Caco-2 (cell line): ENCODE data around the gene COA7. TPM values are rescaled to one million over a fixed set of nuclear protein-coding genes. Genes with fewer than 3 reads are reported as not detected.

Experiments
- BruUV-seq: library from RNA; stranded (reverse); fragments of 400-500 nt; replicated peaks from 2 replicates; lab custom pipeline; 2021; lab: Mats Ljungman, UMichigan
- CTCF ChIA-PET: fragments of 300-600 bp; sonication (Branson Sonifier 250); formaldehyde crosslinking; loops from one replicate; lab custom pipeline; 2022; ENCODE audit warnings: antibody characterized with exemption; lab: Charles Lee
- POLR2A ChIA-PET: fragments of 300-600 bp; sonication (Branson Sonifier 250); formaldehyde crosslinking; loops from one replicate; lab custom pipeline; 2022; ENCODE audit warnings: antibody characterized with exemption; lab: Charles Lee
- DNase-seq, 2 experiments: peaks; one replicate each; pipeline versions ENCODE4 v3.0.0 to v3.0.0-alpha.2; 2020 to 2022
- H3K27me3 ChIP-seq: replicated peaks from 2 replicates; pipeline ENCODE4 v1.6.0; 2011; ENCODE audit warnings: low read length; ENCODE audit not compliant: control insufficient read depth, insufficient read depth
- H3K36me3 ChIP-seq: 2 replicates; pipeline ENCODE4 v1.5.1; 2011; ENCODE audit warnings: low read length; ENCODE audit not compliant: control insufficient read depth, insufficient read depth
- H3K4me1 ChIP-seq: fragments of 250-450 bp; sonication (Bioruptor Pico); 2 replicates; pipeline ENCODE4 v1.5.1; 2020; ENCODE audit warnings: mild to moderate bottlenecking
- H3K4me3 ChIP-seq: 2 replicates; pipeline ENCODE4 v1.5.1; 2011; ENCODE audit warnings: low read depth, mild to moderate bottlenecking, control low read depth, low read length
- H3K9me3 ChIP-seq: fragments of 250-450 bp; sonication (Bioruptor Pico); 2 replicates; pipeline ENCODE4 v1.5.1; 2020; ENCODE audit warnings: mild to moderate bottlenecking, moderate library complexity
- H3K27ac Mint-ChIP-seq: one replicate; pipeline ENCODE4 v1.8.0; 2022; ENCODE audit warnings: mixed read lengths; ENCODE audit not compliant: unreplicated experiment
- H3K27me3 Mint-ChIP-seq: one replicate; pipeline ENCODE4 v1.8.0; 2022; ENCODE audit warnings: mixed read lengths; ENCODE audit not compliant: insufficient read depth, unreplicated experiment
- H3K36me3 Mint-ChIP-seq: one replicate; pipeline ENCODE4 v1.8.0; 2022; ENCODE audit warnings: mild to moderate bottlenecking, mixed read lengths; ENCODE audit not compliant: insufficient read depth, unreplicated experiment
- H3K4me1 Mint-ChIP-seq: one replicate; pipeline ENCODE4 v1.8.0; 2022; ENCODE audit warnings: low read depth, mixed read lengths; ENCODE audit not compliant: unreplicated experiment
- H3K4me3 Mint-ChIP-seq: one replicate; pipeline ENCODE4 v1.8.0; 2022; ENCODE audit warnings: mild to moderate bottlenecking, moderate library complexity, mixed read lengths; ENCODE audit not compliant: unreplicated experiment
- H3K9me3 Mint-ChIP-seq: one replicate; pipeline ENCODE4 v1.8.0; 2022; ENCODE audit warnings: mixed read lengths; ENCODE audit not compliant: unreplicated experiment
- intact Hi-C: fragments of 100-400 bp; cut with micrococcal nuclease; formaldehyde crosslinking; loops from one replicate; pipeline ENCODE4 v1.10.0; 2022; ENCODE audit not compliant: unreplicated experiment
- total RNA-seq: library from RNA; stranded (reverse); gene quantifications from 2 replicates; pipeline ENCODE4 v1.2.3, GENCODE V29; 2022
- TF ChIP-seq, protein P1 (sequence below), 2 experiments: fragments of 200-600 bp in 1 of 2; IDR thresholded peaks; 1 replicate in 1 of 2; 2 replicates in 1 of 2; pipeline versions ENCODE4 v1.5.1 to v1.8.0; 2011 to 2022; ENCODE audit warnings: antibody characterized with exemption in 1 of 2, control low read depth in 1 of 2, inconsistent platforms in 1 of 2, low read depth in 1 of 2, low read length in 1 of 2, mild to moderate bottlenecking in 1 of 2, moderate library complexity in 1 of 2; ENCODE audit not compliant: insufficient read depth in 1 of 2, severe bottlenecking in 1 of 2, unreplicated experiment in 1 of 2

COA7 gene
- total RNA-seq, 1 experiment from 2014 or later: 40.2 TPM

- intact Hi-C loops: no loop called here
- Histone ChIP-seq H3K27me3 (no peaks in the 10 kb centered on the region), H3K4me1 (peaks cover 11% of the 10 kb centered on the region; the same call in 1 of the 2 replicates), H3K9me3 (no peaks in the 10 kb centered on the region), H3K36me3 (no peaks in the 10 kb centered on the region), H3K4me3 (no peak overlapping the region)
- no peaks in the 10 kb centered on the region for H3K9me3 Mint-ChIP-seq
- no TSS peak for BruUV-seq
- TF ChIP-seq, protein P1, sequence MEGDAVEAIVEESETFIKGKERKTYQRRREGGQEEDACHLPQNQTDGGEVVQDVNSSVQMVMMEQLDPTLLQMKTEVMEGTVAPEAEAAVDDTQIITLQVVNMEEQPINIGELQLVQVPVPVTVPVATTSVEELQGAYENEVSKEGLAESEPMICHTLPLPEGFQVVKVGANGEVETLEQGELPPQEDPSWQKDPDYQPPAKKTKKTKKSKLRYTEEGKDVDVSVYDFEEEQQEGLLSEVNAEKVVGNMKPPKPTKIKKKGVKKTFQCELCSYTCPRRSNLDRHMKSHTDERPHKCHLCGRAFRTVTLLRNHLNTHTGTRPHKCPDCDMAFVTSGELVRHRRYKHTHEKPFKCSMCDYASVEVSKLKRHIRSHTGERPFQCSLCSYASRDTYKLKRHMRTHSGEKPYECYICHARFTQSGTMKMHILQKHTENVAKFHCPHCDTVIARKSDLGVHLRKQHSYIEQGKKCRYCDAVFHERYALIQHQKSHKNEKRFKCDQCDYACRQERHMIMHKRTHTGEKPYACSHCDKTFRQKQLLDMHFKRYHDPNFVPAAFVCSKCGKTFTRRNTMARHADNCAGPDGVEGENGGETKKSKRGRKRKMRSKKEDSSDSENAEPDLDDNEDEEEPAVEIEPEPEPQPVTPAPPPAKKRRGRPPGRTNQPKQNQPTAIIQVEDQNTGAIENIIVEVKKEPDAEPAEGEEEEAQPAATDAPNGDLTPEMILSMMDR (IDR thresholded peaks at IDR 0.05; ENCODE audit: insufficient read depth in 1 of 2, low read depth in 1 of 2, low read length in 1 of 2, severe bottlenecking in 1 of 2, unreplicated experiment in 1 of 2): no peak
- H3K27me3 Mint-ChIP-seq: no peaks in the 10 kb centered on the region
- H3K27ac Mint-ChIP-seq: no peak overlapping the region
- POLR2A ChIA-PET: no interaction called here
- no peak for DNase-seq
- H3K4me3 Mint-ChIP-seq: no peak overlapping the region
- CTCF ChIA-PET: no interaction called here
- H3K4me1 Mint-ChIP-seq: no peaks in the 10 kb centered on the region
- no peaks in the 10 kb centered on the region for H3K36me3 Mint-ChIP-seq
These were observed 27.5 kb downstream of the COA7 start for GRCh38 chr1:52670604-52671003.

GRCh38 chr1:52669696-52670095, 28.5 kb downstream of the COA7 start:
- intact Hi-C loops: no loop called here
- Histone ChIP-seq H3K36me3 (no peaks in the 10 kb centered on the region), H3K4me3 (no peak overlapping the region), H3K4me1 (peaks cover 11% of the 10 kb centered on the region; the same call in 1 of the 2 replicates), H3K27me3 (no peaks in the 10 kb centered on the region), H3K9me3 (no peaks in the 10 kb centered on the region)
- ChIA-PET CTCF (no interaction called here), POLR2A (no interaction called here)
- H3K27me3 Mint-ChIP-seq: no peaks in the 10 kb centered on the region
- H3K4me3 Mint-ChIP-seq: no peak overlapping the region
- no TSS peak for BruUV-seq
- H3K4me1 Mint-ChIP-seq: no peaks in the 10 kb centered on the region
- H3K9me3 Mint-ChIP-seq: no peaks in the 10 kb centered on the region
- TF ChIP-seq, protein P1 (IDR thresholded peaks at IDR 0.05; ENCODE audit: insufficient read depth in 1 of 2, low read depth in 1 of 2, low read length in 1 of 2, severe bottlenecking in 1 of 2, unreplicated experiment in 1 of 2): no peak
- no peak for DNase-seq
- no peaks in the 10 kb centered on the region for H3K36me3 Mint-ChIP-seq
- H3K27ac Mint-ChIP-seq: no peak overlapping the region

GRCh38 chr1:52668711-52669110, 29.4 kb downstream of the COA7 start:
- Mint-ChIP-seq H3K4me1 (no peaks in the 10 kb centered on the region), H3K27me3 (no peaks in the 10 kb centered on the region), H3K9me3 (no peaks in the 10 kb centered on the region), H3K4me3 (no peak overlapping the region), H3K27ac (no peak overlapping the region), H3K36me3 (no peaks in the 10 kb centered on the region)
- Histone ChIP-seq H3K4me3 (no peak overlapping the region), H3K36me3 (no peaks in the 10 kb centered on the region), H3K27me3 (no peaks in the 10 kb centered on the region), H3K4me1 (0 out of 2 replicates have a peak, but pooled peaks cover 3% of the 10 kb centered on the region), H3K9me3 (no peaks in the 10 kb centered on the region)
- DNase-seq: no peak
- TF ChIP-seq, protein P1 (IDR thresholded peaks at IDR 0.05; ENCODE audit: insufficient read depth in 1 of 2, low read depth in 1 of 2, low read length in 1 of 2, severe bottlenecking in 1 of 2, unreplicated experiment in 1 of 2): no peak
- no TSS peak for BruUV-seq
- POLR2A ChIA-PET: interaction anchor here (0.9 kb wide), 1 partner anchor 35 kb away, joined by 3 read pairs; the partner anchor contains the start of gene SHISAL2A
- CTCF ChIA-PET: interaction anchor here (0.6 kb wide), 1 partner anchor 269 kb away, joined by 3 read pairs; no protein-coding TSS in a partner anchor
- intact Hi-C loops: no loop called here
